Measurements from ENCODE around the gene MPZL1.
"Not testable (repeated sequence)": the region's sequence is repeated elsewhere in the genome, so short reads cannot be mapped to it uniquely, and the experiment has no call there.

The MPZL1 gene

DNA sequence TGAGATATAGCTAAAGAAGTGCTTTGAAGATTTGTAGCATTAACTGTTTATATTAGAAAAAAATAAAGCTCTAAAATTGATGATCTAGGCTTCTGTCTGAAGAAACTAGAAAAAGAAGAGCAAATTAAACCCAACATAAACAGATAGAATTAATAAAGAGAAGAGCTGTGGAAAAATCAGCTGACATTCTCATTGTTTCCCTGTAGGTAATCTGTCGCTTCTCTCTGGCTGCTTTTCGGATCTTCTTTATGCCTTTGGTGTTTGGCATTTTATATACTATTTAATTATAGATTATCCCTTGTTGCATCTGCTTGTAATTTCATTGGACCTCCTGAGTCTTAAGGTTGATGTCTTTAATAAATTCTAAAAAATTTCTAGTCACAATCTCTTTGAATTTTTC is 59.8 kb downstream of the MPZL1 start:
- DNase-seq (ENCODE audit: low read depth), result no peak

DNA sequence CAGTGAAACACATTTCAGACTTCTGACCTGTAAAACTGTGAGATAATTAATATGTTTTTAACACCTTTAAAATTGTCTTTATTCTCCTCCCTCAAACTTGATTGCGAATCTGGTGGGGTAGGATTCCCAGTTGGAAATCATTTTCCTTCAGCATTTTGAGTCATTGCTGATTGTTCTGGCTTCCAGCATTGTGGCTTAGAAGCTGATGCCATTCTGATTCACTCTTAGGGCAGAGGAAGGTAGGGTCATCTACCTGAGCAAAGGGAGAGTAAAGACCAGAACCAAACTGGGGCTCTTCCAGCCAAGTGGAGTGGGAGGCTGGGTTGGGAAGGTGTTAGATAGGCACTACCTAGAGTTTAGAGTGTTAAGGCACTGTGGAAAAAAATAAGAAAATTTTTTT is 61.2 kb downstream of the MPZL1 start:
- DNase-seq (ENCODE audit: low read depth), result no peak

DNA sequence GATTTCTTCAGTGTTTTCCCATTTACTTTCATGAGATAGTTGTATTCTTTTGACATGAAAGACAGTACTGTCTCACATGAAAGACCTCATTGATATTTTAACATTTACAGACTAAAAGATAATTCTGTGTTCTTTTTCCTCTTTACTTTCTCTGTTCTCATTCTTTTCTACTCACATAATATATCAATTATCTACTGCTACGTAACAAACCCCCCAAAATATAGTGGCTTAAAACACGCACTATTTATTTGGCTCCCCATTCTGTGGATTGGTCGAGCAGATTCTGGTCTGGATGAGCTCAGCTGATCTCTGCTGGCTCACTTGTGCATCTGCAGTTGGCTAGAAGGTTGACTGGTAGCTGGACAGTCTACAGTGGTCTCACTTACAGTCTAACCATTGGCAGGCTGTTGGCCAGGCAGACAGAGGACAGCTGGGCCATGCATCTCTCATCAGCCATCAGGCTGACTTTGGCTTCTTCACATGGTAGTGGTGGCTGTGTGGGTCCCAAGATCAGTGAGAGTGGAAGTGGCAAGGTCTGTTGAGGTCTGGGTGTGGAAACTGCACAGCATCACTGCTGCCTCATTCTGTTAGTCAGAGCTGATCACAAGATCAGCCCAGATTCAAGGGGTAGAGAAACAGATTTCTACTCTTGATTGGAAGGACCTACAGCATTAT is 63.2 kb downstream of the MPZL1 start:
- no peak for DNase-seq (ENCODE audit: low read depth)

- DNase-seq (ENCODE audit: low read depth), result no peak
Measured at GRCh38 chr1:167786502-167786901, 64.7 kb downstream of the MPZL1 start.

GRCh38 chr1:167789501-167789900 is 67.7 kb downstream of the MPZL1 start:
- no peak for DNase-seq (ENCODE audit: low read depth)

DNA sequence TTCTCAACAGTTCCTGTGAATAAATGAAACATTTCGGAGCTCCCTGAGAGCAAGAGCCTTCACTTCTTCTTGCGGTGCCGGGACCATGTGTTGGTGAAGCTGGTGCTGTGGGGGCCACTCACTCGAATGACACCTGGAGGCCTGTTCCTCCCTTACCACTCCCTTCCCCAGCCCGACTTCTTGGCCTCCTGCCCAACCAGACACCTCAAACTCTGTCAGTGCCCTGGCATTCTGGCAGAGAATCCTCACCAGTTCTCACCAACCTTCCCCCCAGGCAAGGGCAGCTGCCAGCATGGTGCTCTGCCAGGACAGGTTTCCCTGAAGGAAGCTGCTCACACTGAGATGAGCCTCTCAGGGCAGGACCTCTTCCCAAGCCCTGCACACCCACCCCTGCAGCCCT is 68.3 kb downstream of the MPZL1 start:
- DNase-seq (ENCODE audit: low read depth), result no peak

DNA sequence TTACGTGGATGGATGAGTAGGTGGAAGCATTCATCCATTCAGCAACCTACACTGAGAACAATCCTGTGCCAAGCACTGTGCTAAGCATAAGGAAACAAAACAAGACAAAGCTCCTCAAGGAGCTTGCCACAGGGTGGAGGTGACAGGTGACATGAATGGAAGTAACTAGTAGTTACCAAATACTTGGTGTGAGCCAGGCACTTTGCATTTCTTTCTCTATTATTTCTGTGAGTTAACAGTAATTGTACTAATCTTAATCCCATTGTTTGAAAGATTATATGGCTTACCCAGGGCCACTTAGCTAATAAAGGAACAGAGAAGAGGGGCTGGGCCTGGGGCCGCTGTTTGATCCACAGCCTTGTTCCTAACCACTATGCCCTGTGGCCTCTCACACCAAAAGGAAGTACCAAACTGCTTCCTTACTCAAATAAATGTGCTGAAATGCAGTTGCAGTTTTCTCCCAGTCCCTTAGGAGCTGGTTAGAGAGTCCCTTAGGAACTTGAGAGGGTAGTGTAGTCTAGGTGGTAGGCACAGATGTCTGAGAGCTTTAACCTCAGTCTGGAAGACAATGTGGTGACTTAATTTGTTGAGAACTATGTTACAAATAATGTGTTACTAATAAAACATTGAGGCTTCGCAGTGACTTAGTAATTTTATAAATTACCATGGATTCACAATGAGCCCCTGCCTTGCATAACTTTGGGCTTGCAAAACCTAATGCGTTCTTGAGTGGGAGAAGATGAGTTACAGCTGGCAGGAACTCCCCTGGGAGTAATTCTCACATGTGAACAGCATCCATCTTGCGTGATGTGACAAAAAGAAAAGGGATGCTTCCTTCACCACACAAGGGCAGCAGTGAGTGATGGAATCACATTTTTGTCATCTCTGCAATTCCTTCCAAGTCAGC is 69.8 kb downstream of the MPZL1 start:
- DNase-seq (ENCODE audit: low read depth), result no peak

GRCh38 chr1:167792188-167792565 is 70.4 kb downstream of the MPZL1 start:
- no peak for DNase-seq (ENCODE audit: low read depth)

DNA sequence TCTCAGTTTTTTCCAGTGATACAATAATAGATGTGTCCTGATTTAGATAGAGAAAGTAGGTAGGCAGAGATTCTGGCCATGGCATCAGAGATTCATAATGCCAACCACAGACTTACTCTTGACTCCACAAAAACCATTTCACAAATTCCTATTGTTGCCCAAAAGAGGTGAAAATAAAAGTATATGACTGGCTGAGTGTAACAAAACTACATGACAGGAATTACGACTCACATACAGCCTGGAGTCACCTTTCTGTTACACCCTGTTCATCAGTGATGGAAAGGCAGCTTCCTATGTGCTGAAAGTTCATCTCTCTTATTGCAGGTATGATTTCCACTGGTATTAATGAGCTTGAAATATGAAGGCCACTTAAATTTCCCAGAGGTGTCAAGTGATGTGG is 72.3 kb downstream of the MPZL1 start:
- DNase-seq (ENCODE audit: low read depth), result no peak

GRCh38 chr1:167795810-167796740 is 74.3 kb downstream of the MPZL1 start:
- DNase-seq (ENCODE audit: low read depth), result no peak

GRCh38 chr1:167797015-167797414 is 75.2 kb downstream of the MPZL1 start:
- no peak for DNase-seq (ENCODE audit: low read depth)

DNA sequence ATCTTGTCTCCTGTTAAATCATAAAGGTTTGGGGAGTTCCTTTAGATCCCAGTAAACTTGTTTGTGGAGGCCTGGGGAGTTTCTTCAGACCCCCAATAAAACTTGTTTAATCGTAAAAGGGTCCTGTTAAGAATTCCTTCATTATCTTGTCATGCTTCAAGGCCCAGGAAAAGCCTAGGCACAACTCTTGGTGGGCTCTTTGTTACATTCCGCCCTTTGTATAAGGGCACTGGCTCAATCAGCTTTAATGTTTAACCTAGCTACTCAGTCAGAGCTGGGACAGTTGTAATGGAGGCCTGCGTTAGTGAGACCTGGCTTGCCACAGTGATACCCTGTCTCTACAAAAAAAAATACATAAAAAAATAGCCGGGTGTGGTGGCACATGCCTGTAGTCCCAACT is 77.2 kb downstream of the MPZL1 start:
- no peak for DNase-seq (ENCODE audit: low read depth)

- DNase-seq (ENCODE audit: low read depth), result no peak
Measured at GRCh38 chr1:167799747-167800146, 78.0 kb downstream of the MPZL1 start.

DNA sequence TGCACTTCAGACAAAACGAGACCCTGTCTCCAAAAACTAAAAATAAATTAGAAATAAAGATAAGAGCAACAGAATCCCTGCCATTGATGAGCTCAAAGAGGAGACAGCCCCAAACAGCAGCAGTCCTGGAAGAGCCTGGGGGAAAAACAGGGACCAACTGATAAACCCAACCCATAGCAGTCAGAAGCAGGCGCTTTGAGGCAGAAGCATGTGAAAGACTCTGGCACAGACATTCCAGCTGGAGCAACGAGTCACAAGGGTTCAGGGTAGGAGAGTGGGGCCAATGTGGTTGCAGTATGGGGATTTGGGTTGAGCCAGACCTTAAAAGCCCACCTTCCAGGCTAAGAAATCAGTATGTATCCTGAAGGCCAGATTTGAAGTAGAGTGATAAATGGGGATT is 78.5 kb downstream of the MPZL1 start:
- no peak for DNase-seq (ENCODE audit: low read depth)

- DNase-seq (ENCODE audit: low read depth), result no peak
Measured at GRCh38 chr1:167802235-167802634, 80.5 kb downstream of the MPZL1 start.

DNA sequence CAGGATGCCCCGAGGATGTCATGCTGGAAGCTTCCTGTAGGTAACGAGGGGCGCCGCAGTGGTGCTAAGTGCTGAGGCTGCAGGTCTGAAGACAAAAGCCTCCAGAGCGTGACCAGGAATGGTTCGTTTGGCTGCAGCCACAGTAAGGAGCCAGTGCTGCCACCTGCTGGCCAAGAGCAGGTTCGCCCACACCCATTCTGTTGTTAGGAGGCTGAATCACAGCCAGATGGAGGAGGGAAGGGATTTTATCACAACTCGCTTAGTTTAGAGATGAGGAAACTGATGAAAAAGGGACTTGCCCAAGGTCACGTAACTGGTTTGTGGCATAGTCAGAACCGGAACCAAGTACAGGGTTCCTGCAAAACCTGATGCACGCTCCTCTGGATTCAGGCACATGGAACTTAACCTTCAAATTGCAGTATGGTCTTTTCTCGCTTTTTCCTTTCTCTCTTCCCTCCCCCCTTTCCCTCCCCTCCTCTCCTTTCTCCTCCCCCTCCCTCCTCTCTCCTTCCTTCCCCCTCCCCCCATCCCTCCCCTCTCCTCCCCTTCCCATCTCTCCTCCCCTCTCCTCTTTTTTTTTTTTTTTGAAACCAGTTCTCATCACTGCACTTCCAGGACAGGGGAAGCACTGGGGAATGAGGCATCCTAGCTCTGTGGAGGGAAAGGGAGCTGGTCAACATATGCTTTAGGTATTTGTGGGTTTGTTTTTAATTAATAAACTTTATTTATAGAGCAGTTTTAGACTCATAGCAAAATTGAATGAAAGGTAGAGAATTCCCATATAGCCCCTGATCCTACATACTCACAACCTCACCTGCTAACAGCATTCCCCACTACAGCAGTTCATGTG is 81.8 kb downstream of the MPZL1 start:
- peak; percentile 78 for DNase-seq (ENCODE audit: low read depth)

- no peak for DNase-seq (ENCODE audit: low read depth)
Measured at GRCh38 chr1:167805041-167805556, 83.3 kb downstream of the MPZL1 start.

DNA sequence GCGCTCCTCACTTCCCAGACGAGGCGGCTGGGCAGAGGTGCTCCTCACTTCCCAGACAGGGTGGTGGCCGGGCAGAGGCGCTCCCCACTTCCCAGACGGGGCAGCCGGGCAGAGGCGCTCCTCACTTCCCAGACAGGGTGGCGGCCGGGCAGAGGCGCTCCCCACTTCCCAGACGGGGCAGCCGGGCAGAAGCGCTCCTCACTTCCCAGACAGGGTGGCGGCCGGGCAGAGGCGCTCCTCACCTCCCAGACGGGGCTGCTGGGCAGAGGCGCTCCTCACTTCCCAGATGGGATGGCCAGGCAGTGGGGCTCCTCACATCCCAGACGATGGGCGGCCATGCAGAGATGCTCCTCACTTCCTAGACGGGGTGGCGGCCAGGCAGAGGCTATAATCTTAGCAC is 84.5 kb downstream of the MPZL1 start:
- not testable (repeated sequence) for DNase-seq (ENCODE audit: low read depth)

DNA sequence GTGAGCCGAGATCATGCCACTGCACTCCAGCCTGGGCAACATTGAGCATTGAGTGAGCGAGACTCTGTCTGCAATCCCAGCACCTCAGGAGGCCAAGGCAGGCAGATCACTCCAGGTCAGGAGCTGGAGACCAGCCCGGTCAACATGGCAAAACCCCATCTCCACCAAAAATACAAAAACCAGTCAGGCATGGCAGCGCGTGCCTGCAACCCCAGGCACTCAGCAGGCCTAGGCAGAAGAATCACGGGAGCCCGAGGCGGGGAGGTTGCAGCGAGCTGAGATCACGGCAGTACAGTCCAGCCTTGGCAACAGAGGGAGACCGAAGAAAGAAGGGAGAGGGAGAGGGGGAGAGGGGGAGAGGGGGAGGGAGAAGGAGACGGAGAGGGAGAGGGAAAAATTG is 84.9 kb downstream of the MPZL1 start:
- DNase-seq (ENCODE audit: low read depth), result not testable (repeated sequence)

- no peak for DNase-seq (ENCODE audit: low read depth)
Measured at GRCh38 chr1:167808104-167808503, 86.3 kb downstream of the MPZL1 start.

GRCh38 chr1:167808690-167809089 is 86.9 kb downstream of the MPZL1 start:
- no peak for DNase-seq (ENCODE audit: low read depth)

Data from activated T-cell treated with anti-CD3 and anti-CD28 coated beads for 1 hour (primary cell).